Activated naive CD8-positive, alpha-beta T cell treated with anti-CD3 and anti-CD28 coated beads for 36 hours (primary cell): ENCODE measurements around the gene HYI. TPM values are rescaled to one million over a fixed set of nuclear protein-coding genes. Genes with fewer than 3 reads are reported as not detected.
"Not testable (repeated sequence)": the region's sequence is repeated elsewhere in the genome, so short reads cannot be mapped to it uniquely, and the experiment has no call there.

Experiments
- DNase-seq: peaks from one replicate; pipeline ENCODE4 v3.0.0; 2021
- H3K27ac Mint-ChIP-seq: one replicate; pipeline ENCODE4 v1.8.0; 2022; ENCODE audit warnings: mild to moderate bottlenecking, moderate library complexity, mixed read lengths
- H3K27me3 Mint-ChIP-seq: one replicate; pipeline ENCODE4 v1.8.0; 2022; ENCODE audit warnings: mild to moderate bottlenecking, mixed read lengths
- H3K36me3 Mint-ChIP-seq: one replicate; pipeline ENCODE4 v1.8.0; 2021; ENCODE audit warnings: mild to moderate bottlenecking, mixed read lengths
- H3K4me1 Mint-ChIP-seq: one replicate; pipeline ENCODE4 v1.8.0; 2021; ENCODE audit warnings: mixed read lengths
- H3K4me3 Mint-ChIP-seq: one replicate; pipeline ENCODE4 v1.8.0; 2022; ENCODE audit warnings: mild to moderate bottlenecking, moderate library complexity, mixed read lengths
- H3K9me3 Mint-ChIP-seq: one replicate; pipeline ENCODE4 v1.8.0; 2022; ENCODE audit warnings: mixed read lengths
- total RNA-seq, 2 experiments: library from RNA; stranded (reverse); gene quantifications; one replicate each; pipeline ENCODE4 v1.2.3, GENCODE V29; 2021

The HYI gene
- total RNA-seq = 1 to 10 TPM; 4.3 to 5.6 TPM

DNA sequence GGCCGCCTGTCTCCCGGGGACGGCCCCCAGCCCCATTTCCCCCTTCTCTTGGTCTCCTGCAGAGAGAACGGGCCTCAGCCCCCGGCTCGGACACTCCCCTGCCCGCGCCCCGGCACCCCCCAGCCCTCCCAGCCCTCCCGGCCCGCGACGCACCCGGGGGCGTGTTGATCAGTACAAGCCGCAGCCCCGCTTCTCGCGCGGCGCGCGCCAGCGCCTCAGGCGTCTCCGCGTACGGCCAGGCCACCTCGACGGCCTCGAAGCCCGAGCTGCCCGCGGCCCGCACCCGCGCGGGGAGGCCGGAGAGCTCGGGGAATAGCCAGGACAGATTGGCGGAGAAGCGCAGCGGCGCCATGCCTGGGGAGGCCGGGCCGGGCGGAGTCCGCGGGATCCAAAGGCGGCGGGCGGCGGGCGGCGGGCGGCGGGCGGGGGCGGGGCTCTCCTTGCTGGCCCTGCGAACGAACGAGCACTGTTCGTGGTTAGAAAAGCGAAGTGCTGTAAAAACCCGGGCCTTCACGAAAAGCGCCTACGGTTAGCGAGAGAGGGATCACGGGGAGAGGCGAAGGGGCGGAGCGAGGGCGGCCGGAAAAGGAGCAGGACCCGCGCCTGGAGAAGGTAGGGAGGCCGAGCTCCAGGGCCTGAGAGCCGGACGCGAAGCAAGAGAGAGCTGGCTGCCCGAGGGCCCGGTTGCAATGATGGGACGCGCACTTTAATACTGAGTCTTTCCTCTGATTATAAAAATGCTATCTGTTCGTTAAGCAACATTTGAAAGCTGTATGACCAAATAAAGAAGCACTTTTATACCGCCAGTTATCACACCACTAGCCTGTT, at the start of gene HYI:
TSS of gene HYI (minus strand) at position 490 of the 828 bp plus-strand sequence. CDS start at position 352, 138 bp downstream.
- DNase-seq = peak; percentile 69
- peaks cover 15% of the 10 kb centered on the region for H3K4me1 Mint-ChIP-seq
- H3K27me3 Mint-ChIP-seq = peaks cover 34% of the 10 kb centered on the region
- H3K9me3 Mint-ChIP-seq = peaks cover 2% of the 10 kb centered on the region
- H3K4me3 Mint-ChIP-seq = peak within 1 kb of the TSS; percentile 82
- peak within 1 kb of the TSS; percentile 70 for H3K27ac Mint-ChIP-seq
- H3K36me3 Mint-ChIP-seq = peaks cover 11% of the 10 kb centered on the region

DNA sequence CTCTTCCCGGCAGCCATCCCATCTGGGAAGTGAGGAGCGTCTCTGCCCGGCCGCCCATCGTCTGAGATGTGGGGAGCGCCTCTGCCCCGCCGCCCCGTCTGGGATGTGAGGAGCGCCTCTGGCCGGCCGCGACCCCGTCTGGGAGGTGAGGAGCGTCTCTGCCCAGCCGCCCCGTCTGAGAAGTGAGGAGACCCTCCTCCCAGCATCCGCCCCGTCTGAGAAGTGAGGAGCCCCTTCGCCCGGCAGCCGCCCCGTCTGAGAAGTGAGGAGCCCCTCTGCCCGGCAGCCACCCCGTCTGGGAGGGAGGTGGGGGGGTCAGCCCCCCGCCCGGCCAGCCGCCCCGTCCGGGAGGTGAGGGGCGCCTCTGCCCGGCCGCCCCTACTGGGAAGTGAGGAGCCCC, 48.1 kb upstream of the HYI start:
- not testable (repeated sequence) for H3K36me3 Mint-ChIP-seq, H3K27ac Mint-ChIP-seq, H3K4me1 Mint-ChIP-seq, H3K27me3 Mint-ChIP-seq, DNase-seq, H3K9me3 Mint-ChIP-seq, H3K4me3 Mint-ChIP-seq

GRCh38 chr1:43499898-43500297, 46.2 kb upstream of the HYI start:
- Mint-ChIP-seq H3K4me1 (no peaks in the 10 kb centered on the region), H3K27ac (no peak overlapping the region), H3K4me3 (no peak overlapping the region), H3K27me3 (peaks cover 4% of the 10 kb centered on the region), H3K36me3 (no peaks in the 10 kb centered on the region), H3K9me3 (no peaks in the 10 kb centered on the region)
- no peak for DNase-seq

GRCh38 chr1:43495204-43495603, 41.5 kb upstream of the HYI start:
- Mint-ChIP-seq H3K4me3 (no peak overlapping the region), H3K4me1 (no peaks in the 10 kb centered on the region), H3K27ac (no peak overlapping the region), H3K9me3 (peaks cover 11% of the 10 kb centered on the region), H3K36me3 (peaks cover 2% of the 10 kb centered on the region), H3K27me3 (peaks cover 4% of the 10 kb centered on the region)
- no peak for DNase-seq

- H3K27ac Mint-ChIP-seq = no peak overlapping the region
- H3K36me3 Mint-ChIP-seq = peaks cover 8% of the 10 kb centered on the region
- H3K4me1 Mint-ChIP-seq = no peaks in the 10 kb centered on the region
- no peak for DNase-seq
- no peak overlapping the region for H3K4me3 Mint-ChIP-seq
- H3K27me3 Mint-ChIP-seq = no peaks in the 10 kb centered on the region
- peaks cover 22% of the 10 kb centered on the region for H3K9me3 Mint-ChIP-seq
Observed at GRCh38 chr1:43493661-43494450, 40.1 kb upstream of the HYI start.

DNA sequence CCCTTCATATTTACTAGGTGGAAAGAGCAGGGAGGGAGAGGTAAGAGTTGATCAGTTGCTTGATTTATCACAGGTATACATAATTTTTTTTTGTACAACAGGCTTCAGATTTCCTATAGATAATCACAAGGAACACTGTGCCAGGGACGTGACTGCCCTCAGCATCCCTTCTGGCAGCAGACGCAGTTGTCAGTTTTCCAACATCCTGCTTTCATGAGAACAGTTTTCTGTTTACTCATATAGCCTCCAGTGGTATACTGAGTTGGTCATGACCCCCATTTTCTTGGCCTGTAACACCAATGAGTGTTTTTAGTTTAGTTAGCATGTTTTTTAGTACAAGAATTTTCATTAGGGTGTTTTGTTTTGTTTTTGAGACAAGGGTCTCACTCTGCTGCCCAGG, 39.1 kb upstream of the HYI start:
- peaks cover 8% of the 10 kb centered on the region for H3K36me3 Mint-ChIP-seq
- no peak for DNase-seq
- peaks cover 29% of the 10 kb centered on the region for H3K9me3 Mint-ChIP-seq
- H3K27ac Mint-ChIP-seq = no peak overlapping the region
- H3K27me3 Mint-ChIP-seq = no peaks in the 10 kb centered on the region
- H3K4me1 Mint-ChIP-seq = no peaks in the 10 kb centered on the region
- H3K4me3 Mint-ChIP-seq = no peak overlapping the region

- Mint-ChIP-seq H3K9me3 (peaks cover 34% of the 10 kb centered on the region), H3K4me1 (no peaks in the 10 kb centered on the region), H3K36me3 (peaks cover 10% of the 10 kb centered on the region), H3K4me3 (no peak overlapping the region), H3K27ac (no peak overlapping the region), H3K27me3 (no peaks in the 10 kb centered on the region)
- no peak for DNase-seq
Observed at GRCh38 chr1:43491061-43491460, 37.3 kb upstream of the HYI start.

GRCh38 chr1:43488165-43488564, 34.4 kb upstream of the HYI start:
- no peak for DNase-seq
- Mint-ChIP-seq H3K27me3 (no peaks in the 10 kb centered on the region), H3K4me1 (no peaks in the 10 kb centered on the region), H3K36me3 (peaks cover 12% of the 10 kb centered on the region), H3K27ac (no peak overlapping the region), H3K9me3 (peaks cover 34% of the 10 kb centered on the region), H3K4me3 (no peak overlapping the region)

DNA sequence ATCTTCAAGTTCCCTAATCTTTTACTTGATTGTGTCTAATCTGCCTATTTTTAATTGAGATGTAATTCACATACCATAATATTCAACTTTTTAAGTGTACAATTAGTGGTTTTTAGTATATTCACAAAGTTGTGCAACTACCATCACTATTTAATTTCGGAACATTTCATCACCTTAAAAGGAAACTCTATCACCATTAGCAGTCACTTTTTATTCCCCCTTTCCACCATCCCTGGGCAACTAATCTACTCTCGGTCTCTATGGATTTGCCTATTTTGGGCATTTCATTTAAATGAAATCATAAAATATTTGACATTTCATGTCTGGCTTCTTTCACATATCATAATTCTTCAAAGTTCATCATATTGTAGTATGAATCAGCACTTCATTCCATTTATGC, 30.6 kb upstream of the HYI start:
- H3K36me3 Mint-ChIP-seq = peaks cover 4% of the 10 kb centered on the region

GRCh38 chr1:43482215-43482614, 28.5 kb upstream of the HYI start:
- Mint-ChIP-seq H3K27ac (no peak overlapping the region), H3K4me3 (no peak overlapping the region), H3K9me3 (peaks cover 2% of the 10 kb centered on the region), H3K36me3 (peaks cover 4% of the 10 kb centered on the region), H3K27me3 (peaks cover 11% of the 10 kb centered on the region), H3K4me1 (no peaks in the 10 kb centered on the region)
- no peak for DNase-seq

More for the DNA sequence above, 30.6 kb upstream of the HYI start:
- Mint-ChIP-seq H3K4me3 (no peak overlapping the region), H3K9me3 (peaks cover 16% of the 10 kb centered on the region), H3K4me1 (no peaks in the 10 kb centered on the region), H3K27me3 (peaks cover 7% of the 10 kb centered on the region), H3K27ac (no peak overlapping the region)
- DNase-seq = no peak

DNA sequence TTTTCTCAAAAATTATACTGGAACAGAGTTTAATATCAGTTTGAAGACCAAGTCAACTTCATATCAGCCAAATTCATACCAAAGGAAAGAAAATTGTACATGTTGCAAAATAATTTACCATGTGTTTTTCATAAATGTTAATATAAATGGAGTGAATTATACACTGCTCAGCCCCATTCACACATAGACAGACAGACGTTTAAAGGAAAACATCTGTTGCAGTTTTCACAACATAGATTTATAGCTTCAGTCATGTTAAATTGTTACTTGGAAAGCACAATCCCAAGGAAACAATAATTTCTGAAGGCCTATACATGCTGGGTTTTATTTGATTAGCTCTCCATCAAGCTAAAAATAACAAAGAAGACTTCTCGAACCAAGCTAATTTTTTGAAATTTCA, 27.8 kb upstream of the HYI start:
- Mint-ChIP-seq H3K27ac (no peak overlapping the region), H3K4me1 (no peaks in the 10 kb centered on the region), H3K27me3 (peaks cover 11% of the 10 kb centered on the region), H3K9me3 (no peaks in the 10 kb centered on the region), H3K4me3 (no peak overlapping the region), H3K36me3 (peaks cover 2% of the 10 kb centered on the region)
- DNase-seq = no peak

DNA sequence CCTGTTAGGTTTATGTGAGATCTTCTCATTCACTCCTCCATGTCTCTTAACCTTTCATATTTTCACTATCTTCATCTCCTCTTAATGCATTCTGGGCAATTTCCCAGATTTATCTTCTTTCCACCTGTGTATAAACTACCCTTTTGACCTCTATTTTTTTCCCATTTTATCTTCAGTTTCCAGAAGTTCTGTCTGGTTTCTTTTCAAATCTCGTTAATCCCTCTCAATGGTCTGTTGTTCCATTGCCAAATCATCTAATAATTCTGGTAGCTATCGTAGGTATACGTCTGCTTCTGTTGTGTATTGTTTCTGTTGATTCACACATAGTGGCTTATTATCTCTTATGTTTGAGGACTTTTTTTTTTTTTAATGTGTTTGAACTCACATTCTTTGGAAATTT, 25.7 kb upstream of the HYI start:
- Mint-ChIP-seq H3K4me3 (no peak overlapping the region), H3K9me3 (no peaks in the 10 kb centered on the region), H3K4me1 (no peaks in the 10 kb centered on the region), H3K27ac (no peak overlapping the region), H3K27me3 (peaks cover 19% of the 10 kb centered on the region), H3K36me3 (peaks cover 2% of the 10 kb centered on the region)
- DNase-seq = no peak

- H3K27ac Mint-ChIP-seq = no peak overlapping the region
Observed at GRCh38 chr1:43477716-43478115, 24.0 kb upstream of the HYI start.

DNA sequence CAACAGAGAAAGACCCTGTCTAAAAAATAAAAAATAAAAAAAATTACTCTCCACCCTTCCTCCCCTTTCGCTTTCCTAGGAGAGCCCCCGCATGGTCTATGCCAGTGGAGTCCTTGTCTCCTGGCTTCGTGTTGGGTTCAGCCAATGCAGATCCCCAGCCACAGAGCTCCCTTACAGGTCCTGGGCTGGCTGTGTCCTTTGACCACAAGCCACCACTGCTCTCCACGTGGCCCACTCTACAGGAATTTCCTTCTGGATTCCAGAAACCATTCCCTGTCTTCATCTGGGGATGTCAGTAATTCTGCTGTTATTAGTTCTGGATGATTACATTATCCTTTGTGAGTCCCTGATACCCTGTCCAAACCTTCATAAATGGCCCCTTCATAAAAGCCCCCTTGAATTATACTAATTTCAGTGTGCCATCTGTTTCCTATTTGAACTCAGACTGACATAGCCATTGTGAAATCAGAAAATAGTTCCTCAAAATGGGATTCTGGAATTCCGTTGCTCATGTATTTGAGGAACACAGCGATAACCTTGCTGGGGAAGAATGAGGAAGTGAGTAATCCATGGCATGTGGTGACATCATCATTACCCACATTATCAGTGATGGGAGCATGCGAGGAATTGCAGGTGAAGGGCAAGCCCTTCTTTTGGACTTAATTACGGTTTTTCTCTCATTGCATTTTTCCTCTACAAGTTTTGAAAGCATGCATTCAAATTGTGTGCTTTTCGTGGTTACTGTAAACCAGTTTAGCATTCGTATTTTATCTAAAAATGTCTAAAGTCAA, 22.1 kb upstream of the HYI start:
- not testable (repeated sequence) for H3K4me1 Mint-ChIP-seq, DNase-seq, H3K36me3 Mint-ChIP-seq, H3K4me3 Mint-ChIP-seq, H3K27ac Mint-ChIP-seq, H3K9me3 Mint-ChIP-seq
- H3K27me3 Mint-ChIP-seq = peaks cover 18% of the 10 kb centered on the region

More at GRCh38 chr1:43477716-43478115, 24.0 kb upstream of the HYI start:
- H3K36me3 Mint-ChIP-seq = no peaks in the 10 kb centered on the region
- H3K4me1 Mint-ChIP-seq = no peaks in the 10 kb centered on the region
- no peak for DNase-seq
- no peak overlapping the region for H3K4me3 Mint-ChIP-seq
- no peaks in the 10 kb centered on the region for H3K9me3 Mint-ChIP-seq
- peaks cover 19% of the 10 kb centered on the region for H3K27me3 Mint-ChIP-seq

GRCh38 chr1:43473463-43473862, 19.7 kb upstream of the HYI start:
- DNase-seq = no peak
- Mint-ChIP-seq H3K27ac (peak overlapping the region; percentile 6), H3K27me3 (peaks cover 8% of the 10 kb centered on the region), H3K4me1 (no peaks in the 10 kb centered on the region), H3K36me3 (no peaks in the 10 kb centered on the region), H3K4me3 (no peak overlapping the region), H3K9me3 (no peaks in the 10 kb centered on the region)
